HEK293T (cell line): ENCODE data around the gene NR6A1.

ENCODE experiments used
- CTCF ChIA-PET: fragments of 350-600 bp; formaldehyde crosslinking; extraction: SDS; loops from one replicate; lab custom pipeline; 2021; ENCODE audit warnings: antibody characterized with exemption, inconsistent platforms; lab: Yijun Ruan, JAX
- POLR2A ChIA-PET: fragments of 350-600 bp; formaldehyde crosslinking; extraction: SDS; loops from one replicate; lab custom pipeline; 2020; ENCODE audit warnings: antibody characterized with exemption, inconsistent platforms; lab: Yijun Ruan, JAX
- DNase-seq: peaks from one replicate; pipeline ENCODE4 v3.0.0; 2012; ENCODE audit warnings: mixed read lengths; ENCODE audit errors: extremely low spot score
- ARNT ChIP-seq: fragments of 450-650 bp; IDR thresholded peaks from 2 replicates; pipeline ENCODE4 v1.6.1; 2017; ENCODE audit warnings: mild to moderate bottlenecking
- BHLHE40 ChIP-seq: fragments of 450-650 bp; IDR thresholded peaks from 2 replicates; pipeline ENCODE4 v1.6.1; 2016; ENCODE audit warnings: mild to moderate bottlenecking, moderate library complexity, borderline replicate concordance
- CTBP1 ChIP-seq: fragments of 450-650 bp; IDR thresholded peaks from 2 replicates; pipeline ENCODE4 v1.6.1; 2016; ENCODE audit warnings: borderline replicate concordance
- ELF4 ChIP-seq: fragments of 450-650 bp; IDR thresholded peaks from 2 replicates; pipeline ENCODE4 v1.6.1; 2017; ENCODE audit warnings: antibody characterized with exemption
- FOXA1 ChIP-seq: fragments of 450-650 bp; IDR thresholded peaks from 2 replicates; pipeline ENCODE4 v1.6.1; 2016; ENCODE audit warnings: mild to moderate bottlenecking
- FOXK2 ChIP-seq: fragments of 450-650 bp; IDR thresholded peaks from 2 replicates; pipeline ENCODE4 v1.6.1; 2016; ENCODE audit warnings: mild to moderate bottlenecking
- FOXM1 ChIP-seq: fragments of 450-650 bp; IDR thresholded peaks from 2 replicates; pipeline ENCODE4 v1.6.1; 2017; ENCODE audit warnings: mild to moderate bottlenecking, borderline replicate concordance
- HDGF ChIP-seq: fragments of 450-650 bp; IDR thresholded peaks from 2 replicates; pipeline ENCODE4 v1.6.1; 2017; ENCODE audit warnings: antibody characterized with exemption, borderline replicate concordance
- L3MBTL2 ChIP-seq: fragments of 450-650 bp; conservative IDR thresholded peaks from 2 replicates; pipeline ENCODE4 v1.6.1; 2016; ENCODE audit warnings: mild to moderate bottlenecking
- LEF1 ChIP-seq: fragments of 450-650 bp; IDR thresholded peaks from 2 replicates; pipeline ENCODE4 v1.6.1; 2017; ENCODE audit warnings: mild to moderate bottlenecking, borderline replicate concordance
- NFRKB ChIP-seq: fragments of 450-650 bp; IDR thresholded peaks from 2 replicates; pipeline ENCODE4 v1.6.1; 2016; ENCODE audit warnings: mild to moderate bottlenecking, moderate library complexity
- SP1 ChIP-seq: fragments of 450-650 bp; IDR thresholded peaks from 2 replicates; pipeline ENCODE4 v1.6.1; 2017
- SUZ12 ChIP-seq: fragments of 450-650 bp; IDR thresholded peaks from 2 replicates; pipeline ENCODE4 v1.6.1; 2016; ENCODE audit warnings: mild to moderate bottlenecking
- TARDBP ChIP-seq: fragments of 450-650 bp; IDR thresholded peaks from 2 replicates; pipeline ENCODE4 v1.6.1; 2016
- ZNF384 ChIP-seq: fragments of 450-650 bp; IDR thresholded peaks from 2 replicates; pipeline ENCODE4 v1.6.1; 2016
- TF ChIP-seq, protein P1 (sequence below): fragments of 450-650 bp; IDR thresholded peaks from 2 replicates; pipeline ENCODE4 v1.6.1; 2016

Gene NR6A1

DNA sequence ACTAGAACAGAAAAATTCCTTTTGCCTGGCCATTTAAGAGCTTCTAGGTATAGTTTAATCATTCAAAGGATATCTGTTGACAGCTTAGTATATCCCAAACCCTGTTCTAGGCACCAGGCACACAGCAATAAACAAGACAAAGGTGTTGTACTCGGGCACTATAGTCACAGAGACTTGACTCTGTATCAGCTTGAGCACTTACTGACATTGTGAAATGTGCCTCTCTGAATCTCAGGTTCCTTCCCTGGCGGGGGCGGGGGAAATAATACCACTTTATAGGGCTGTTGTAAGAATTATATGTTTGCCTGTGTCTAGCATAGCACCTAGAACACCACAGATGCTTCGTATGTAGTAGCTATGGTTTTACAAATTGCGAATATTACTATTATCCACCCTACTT is 104.5 kb downstream of the NR6A1 start:
- no peak for DNase-seq
- POLR2A ChIA-PET = interaction anchor here (0.6 kb wide), 1 partner anchor 480 kb away, joined by 3 read pairs; no protein-coding TSS in a partner anchor
- no peak for TF ChIP-seq FOXA1
- TF ChIP-seq, protein P1, sequence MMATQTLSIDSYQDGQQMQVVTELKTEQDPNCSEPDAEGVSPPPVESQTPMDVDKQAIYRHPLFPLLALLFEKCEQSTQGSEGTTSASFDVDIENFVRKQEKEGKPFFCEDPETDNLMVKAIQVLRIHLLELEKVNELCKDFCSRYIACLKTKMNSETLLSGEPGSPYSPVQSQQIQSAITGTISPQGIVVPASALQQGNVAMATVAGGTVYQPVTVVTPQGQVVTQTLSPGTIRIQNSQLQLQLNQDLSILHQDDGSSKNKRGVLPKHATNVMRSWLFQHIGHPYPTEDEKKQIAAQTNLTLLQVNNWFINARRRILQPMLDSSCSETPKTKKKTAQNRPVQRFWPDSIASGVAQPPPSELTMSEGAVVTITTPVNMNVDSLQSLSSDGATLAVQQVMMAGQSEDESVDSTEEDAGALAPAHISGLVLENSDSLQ = no peak
- TF ChIP-seq TARDBP = no peak
- no peak for TF ChIP-seq LEF1
- TF ChIP-seq ZNF384 = no peak
- no peak for TF ChIP-seq ELF4
- no peak for TF ChIP-seq SP1
- TF ChIP-seq FOXM1 = no peak
- TF ChIP-seq HDGF = no peak
- no peak for TF ChIP-seq CTBP1
- TF ChIP-seq SUZ12 = no peak
- TF ChIP-seq L3MBTL2 = no peak
- no peak for TF ChIP-seq NFRKB
- no peak for TF ChIP-seq ARNT
- TF ChIP-seq FOXK2 = no peak
- TF ChIP-seq BHLHE40 = no peak
- CTCF ChIA-PET = interaction anchor here (0.6 to 0.7 kb wide), 2 partner anchors 10 to 42 kb away, joined by 4 to 6 read pairs; no protein-coding TSS in a partner anchor

DNA sequence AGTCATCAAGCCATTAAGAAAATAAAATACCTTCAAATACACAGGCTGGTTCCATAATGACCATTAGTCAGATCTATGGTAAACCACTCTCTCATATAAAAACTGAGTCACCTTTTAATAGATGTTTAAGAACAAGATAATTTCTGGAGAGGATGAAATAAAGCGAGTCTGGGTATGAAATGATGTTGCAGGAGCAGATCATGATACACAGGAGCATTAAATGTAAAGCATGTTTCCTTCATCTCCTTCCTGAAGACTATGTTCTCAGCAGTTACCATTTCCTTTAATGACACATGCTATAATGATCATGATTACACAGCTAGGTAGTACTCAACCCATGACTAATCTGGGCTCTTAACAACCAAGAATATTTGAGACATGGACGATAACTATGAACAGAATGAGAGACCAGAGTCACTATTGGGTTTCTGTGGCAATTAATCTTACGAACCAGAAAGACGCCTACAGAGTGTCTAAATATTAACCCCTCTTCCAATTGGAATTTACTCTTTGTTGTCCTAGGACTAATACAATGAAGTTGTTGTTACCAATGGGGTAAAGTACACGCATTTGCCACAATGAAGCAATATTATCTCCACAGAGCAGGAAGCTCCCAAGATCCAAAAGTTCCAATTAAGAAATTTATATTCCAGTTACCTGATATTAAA is 105.6 kb downstream of the NR6A1 start:
- TF ChIP-seq ZNF384 = no peak
- no peak for TF ChIP-seq ARNT
- no peak for TF ChIP-seq FOXM1
- no peak for TF ChIP-seq CTBP1
- no peak for TF ChIP-seq SUZ12
- TF ChIP-seq FOXA1 = no peak
- no peak for TF ChIP-seq FOXK2
- TF ChIP-seq HDGF = no peak
- TF ChIP-seq NFRKB = no peak
- TF ChIP-seq ELF4 = no peak
- TF ChIP-seq TARDBP = no peak
- TF ChIP-seq L3MBTL2 = no peak
- no peak for TF ChIP-seq BHLHE40
- TF ChIP-seq, protein P1 = no peak
- no peak for TF ChIP-seq LEF1
- no peak for TF ChIP-seq SP1
- DNase-seq = no peak
- ChIA-PET POLR2A (no interaction called here), CTCF (no interaction called here)

DNA sequence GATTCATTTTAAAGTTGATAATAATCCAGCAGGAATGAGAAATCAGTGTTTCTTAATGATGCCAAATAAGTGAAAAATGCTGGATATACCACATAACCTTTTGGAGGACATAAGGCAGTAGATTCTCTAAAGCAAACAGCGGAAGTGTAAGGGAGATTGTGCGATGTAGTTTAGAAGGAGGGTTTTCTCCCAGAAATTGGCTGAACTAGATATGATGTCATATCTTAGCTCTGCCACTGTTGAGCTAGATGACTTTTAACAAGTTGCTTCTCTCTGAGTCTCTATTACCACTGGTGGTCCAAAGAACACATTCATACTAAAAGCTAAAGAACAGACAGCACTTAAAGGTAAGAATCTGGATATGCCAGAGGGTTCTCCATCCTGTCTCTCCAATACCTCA is 107.0 kb downstream of the NR6A1 start:
- ChIA-PET POLR2A (no interaction called here), CTCF (interaction anchor here (0.9 kb wide), 2 partner anchors 47 to 101 kb away, joined by 3 read pairs; no protein-coding TSS in a partner anchor)
- no peak for DNase-seq
- TF ChIP-seq ARNT (no peak), LEF1 (no peak), NFRKB (no peak), L3MBTL2 (no peak), TARDBP (no peak), ELF4 (no peak), FOXK2 (no peak), BHLHE40 (no peak), SUZ12 (no peak), HDGF (no peak)

DNA sequence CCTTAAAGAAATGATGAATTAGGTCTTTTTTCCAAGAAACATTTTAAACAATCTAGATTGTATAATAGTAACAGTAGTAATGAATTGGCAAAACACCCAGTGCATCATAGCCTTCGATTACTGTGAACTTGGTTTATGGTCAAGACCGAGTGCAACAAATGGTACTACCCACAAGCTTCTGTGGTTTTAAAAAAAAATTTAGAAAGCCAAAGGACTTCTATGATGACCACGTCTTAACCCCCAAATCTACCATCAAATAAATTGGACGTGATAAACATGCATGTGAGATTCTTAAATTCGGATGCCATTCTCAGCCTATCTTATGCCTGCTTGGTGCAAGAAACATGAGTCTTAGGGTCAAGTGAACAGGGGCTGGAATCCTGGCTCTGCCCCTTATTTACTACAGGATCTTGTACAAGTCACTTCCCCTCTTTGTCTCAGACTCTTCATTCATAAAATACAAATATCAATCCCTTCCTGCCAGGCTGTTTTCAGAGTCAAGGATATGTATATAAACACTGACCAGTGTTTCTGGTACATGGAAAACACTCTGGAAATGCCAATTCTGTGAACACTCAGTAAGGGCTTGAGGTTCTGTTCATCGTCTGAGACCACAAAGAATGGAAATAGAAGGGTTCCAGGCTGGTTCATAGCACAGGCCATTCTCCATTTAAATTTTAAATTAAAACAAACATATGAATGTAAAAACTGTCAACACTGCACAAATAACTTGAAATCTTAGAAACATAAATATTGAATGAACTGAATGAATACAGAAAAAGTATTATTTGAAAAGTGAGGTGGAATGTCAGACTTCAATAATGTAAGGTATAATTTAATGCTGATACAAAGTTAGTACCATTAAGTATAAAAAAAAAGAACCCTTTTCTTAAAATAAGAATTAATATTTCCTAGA is 107.8 kb downstream of the NR6A1 start:
- ChIA-PET CTCF (no interaction called here), POLR2A (no interaction called here)

More for the DNA sequence above, 107.8 kb downstream of the NR6A1 start:
- TF ChIP-seq SP1 (no peak), ZNF384 (no peak), ELF4 (no peak), BHLHE40 (no peak), ARNT (no peak), NFRKB (no peak), LEF1 (no peak), HDGF (no peak), L3MBTL2 (no peak), TARDBP (no peak), FOXK2 (no peak), FOXM1 (no peak), FOXA1 (no peak), SUZ12 (no peak), CTBP1 (no peak)
- TF ChIP-seq, protein P1 = no peak
- no peak for DNase-seq
